Astrocyte of the cerebellum (primary cell): ENCODE measurements around the gene DDX10.

Experiments used
- DNase-seq: peaks from one replicate; pipeline ENCODE4 v3.0.0-alpha.2; 2011; ENCODE audit warnings: low read depth
- H3K4me3 ChIP-seq: 2 replicates; pipeline ENCODE4 v1.5.1; 2011; ENCODE audit warnings: mild to moderate bottlenecking, low read depth, low read length, moderate library complexity
- in situ Hi-C: cut with HindIII; loops from 2 replicates; pipeline ENCODE4 v1.10.0; 2017; ENCODE audit warnings: low sequenced_read_pairs
- TF ChIP-seq, protein P1 (sequence below): IDR thresholded peaks from 2 replicates; pipeline ENCODE4 v1.5.1; 2012; ENCODE audit warnings: low read length, low read depth, moderate library complexity, mild to moderate bottlenecking; ENCODE audit errors: missing control alignments

DDX10 gene

GRCh38 chr11:108724974-108725689 is 60.3 kb downstream of the DDX10 start:
- in situ Hi-C loops = no loop called here
- DNase-seq = no peak
- TF ChIP-seq, protein P1, sequence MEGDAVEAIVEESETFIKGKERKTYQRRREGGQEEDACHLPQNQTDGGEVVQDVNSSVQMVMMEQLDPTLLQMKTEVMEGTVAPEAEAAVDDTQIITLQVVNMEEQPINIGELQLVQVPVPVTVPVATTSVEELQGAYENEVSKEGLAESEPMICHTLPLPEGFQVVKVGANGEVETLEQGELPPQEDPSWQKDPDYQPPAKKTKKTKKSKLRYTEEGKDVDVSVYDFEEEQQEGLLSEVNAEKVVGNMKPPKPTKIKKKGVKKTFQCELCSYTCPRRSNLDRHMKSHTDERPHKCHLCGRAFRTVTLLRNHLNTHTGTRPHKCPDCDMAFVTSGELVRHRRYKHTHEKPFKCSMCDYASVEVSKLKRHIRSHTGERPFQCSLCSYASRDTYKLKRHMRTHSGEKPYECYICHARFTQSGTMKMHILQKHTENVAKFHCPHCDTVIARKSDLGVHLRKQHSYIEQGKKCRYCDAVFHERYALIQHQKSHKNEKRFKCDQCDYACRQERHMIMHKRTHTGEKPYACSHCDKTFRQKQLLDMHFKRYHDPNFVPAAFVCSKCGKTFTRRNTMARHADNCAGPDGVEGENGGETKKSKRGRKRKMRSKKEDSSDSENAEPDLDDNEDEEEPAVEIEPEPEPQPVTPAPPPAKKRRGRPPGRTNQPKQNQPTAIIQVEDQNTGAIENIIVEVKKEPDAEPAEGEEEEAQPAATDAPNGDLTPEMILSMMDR = no peak
- no peak overlapping the region for H3K4me3 ChIP-seq

DNA sequence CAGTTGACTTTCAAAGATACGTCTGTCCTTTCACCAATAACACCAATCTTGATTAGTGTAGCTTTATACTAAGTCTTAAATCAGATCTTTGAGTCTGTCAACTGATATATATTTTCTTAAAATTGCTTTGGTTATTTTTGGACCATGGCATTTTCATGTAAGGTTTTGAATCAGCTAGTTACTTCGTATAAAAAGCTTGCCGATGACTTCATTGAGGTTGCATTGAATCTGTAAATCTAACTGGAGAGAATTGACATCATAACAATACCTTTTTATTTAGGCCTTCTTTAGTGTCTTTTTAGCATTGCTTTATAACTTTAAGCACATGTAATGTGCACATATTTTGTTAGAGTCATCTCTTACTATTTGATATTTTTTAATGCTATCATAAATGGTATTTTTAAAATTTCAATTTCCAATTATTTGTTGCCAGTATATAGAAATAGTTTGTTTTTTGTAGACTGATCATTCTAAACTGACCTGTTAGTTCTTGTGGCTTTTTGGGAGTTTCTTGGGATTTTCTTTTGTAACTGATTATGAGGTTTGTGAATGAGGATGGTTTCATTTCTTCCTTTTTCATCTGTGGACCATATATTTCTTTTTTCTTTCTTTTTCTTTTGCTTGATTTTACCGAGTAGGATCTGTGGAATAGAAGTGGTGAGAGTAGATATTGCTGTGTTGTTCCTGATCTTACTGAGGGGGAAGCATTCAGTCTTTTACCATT is 61.4 kb downstream of the DDX10 start:
- in situ Hi-C loops = no loop called here
- no peak for DNase-seq
- H3K4me3 ChIP-seq = no peak overlapping the region
- TF ChIP-seq, protein P1 = no peak

GRCh38 chr11:108727665-108728064 is 62.8 kb downstream of the DDX10 start:
- H3K4me3 ChIP-seq = no peak overlapping the region
- no peak for DNase-seq
- in situ Hi-C loops = no loop called here
- TF ChIP-seq, protein P1 = no peak

DNA sequence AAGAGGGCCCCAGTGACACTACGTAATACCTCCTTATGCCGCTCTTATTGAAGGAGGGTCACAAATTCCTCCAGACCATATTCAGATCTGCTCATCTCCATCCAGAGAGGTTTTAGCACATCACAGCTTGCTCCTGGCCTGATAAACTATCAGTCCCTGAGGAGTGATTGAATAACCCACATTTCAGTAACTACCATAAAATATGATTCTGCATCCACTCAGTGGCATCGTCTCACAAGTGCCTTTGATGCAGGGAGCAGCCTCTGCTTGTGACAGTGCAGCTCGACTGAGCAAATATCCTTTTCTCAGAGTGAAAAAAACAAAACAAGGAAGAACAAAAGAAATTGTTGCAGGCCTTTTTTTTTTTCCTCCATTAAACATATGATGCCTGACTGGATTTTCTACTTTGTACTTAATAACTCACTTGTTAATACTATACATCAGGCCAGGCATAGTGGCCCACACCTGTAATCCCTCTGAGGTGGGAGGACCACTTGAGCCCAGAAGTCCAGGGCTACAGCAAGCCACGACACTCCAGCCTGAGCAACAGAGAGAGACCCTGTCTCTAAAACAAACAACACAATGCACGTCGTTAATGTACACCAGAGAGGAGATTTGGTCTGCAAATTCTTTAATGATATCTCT is 64.5 kb downstream of the DDX10 start:
- TF ChIP-seq, protein P1 = no peak
- no peak overlapping the region for H3K4me3 ChIP-seq
- in situ Hi-C loops = no loop called here
- no peak for DNase-seq

DNA sequence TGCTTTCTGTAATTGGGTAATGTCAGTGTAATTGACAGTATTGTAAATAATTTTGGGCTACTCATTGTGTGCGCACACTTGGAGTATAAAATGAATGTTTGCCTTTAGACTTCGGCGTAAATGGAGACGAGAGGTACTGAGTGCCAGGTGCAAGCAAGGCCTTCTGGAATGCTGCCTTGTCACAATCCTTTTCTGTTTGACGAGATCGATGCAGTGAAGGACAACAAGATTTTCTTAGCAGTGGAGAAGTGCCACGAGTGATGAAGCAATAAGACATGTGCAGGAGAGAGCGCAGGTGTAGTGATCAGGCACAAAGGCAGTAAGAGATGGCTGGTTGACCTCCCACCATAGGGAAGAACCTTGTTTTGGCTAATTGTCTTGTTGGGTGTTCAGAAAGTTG is 67.5 kb downstream of the DDX10 start:
- H3K4me3 ChIP-seq = no peak overlapping the region

DNA sequence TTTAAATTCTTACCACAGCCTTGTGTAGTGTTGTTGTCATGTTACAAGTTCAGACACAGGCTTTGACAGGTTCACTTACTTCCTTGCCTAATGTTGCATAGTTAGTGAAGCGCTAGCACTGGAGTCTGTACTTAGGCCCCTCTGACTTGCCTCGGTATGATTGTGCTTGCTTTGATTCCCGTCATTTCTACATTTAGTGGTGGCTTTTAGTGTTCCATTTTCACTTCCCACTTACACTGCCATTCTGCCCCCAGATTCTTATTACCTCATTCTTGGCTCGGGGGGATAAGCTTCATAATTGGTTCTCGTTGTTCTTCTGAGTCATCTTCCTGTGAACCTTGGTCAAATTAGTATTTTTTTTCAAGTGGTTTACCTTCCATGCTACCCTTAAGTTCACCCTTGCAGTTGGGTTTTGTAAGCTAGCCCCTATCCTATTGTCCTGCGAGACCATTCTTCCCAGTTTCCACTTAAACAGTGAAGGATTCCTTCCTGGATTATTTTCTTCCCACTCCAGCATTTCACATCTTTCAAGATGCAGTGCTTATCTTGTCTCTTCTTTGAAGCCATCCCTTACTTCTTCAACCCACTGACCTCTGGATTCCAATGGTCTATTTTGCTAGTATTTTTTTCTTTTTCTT is 68.7 kb downstream of the DDX10 start:
- no peak overlapping the region for H3K4me3 ChIP-seq
- TF ChIP-seq, protein P1 = no peak
- peak; percentile 48 for DNase-seq
- in situ Hi-C loops = no loop called here

More for the DNA sequence above, 67.5 kb downstream of the DDX10 start:
- in situ Hi-C loops = no loop called here
- DNase-seq = no peak
- TF ChIP-seq, protein P1 = no peak
